EH (cell line): ENCODE data around the gene PLAC8.
A peak's percentile ranks its signal among the peaks of the same experiment; 100 is the strongest.
"Not testable (repeated sequence)": the region's sequence is repeated elsewhere in the genome, so short reads cannot be mapped to it uniquely, and the experiment has no call there.

Experiments used
- DNase-seq: peaks from one replicate; pipeline ENCODE4 v3.0.0-alpha.2; 2015; ENCODE audit warnings: low read depth

The PLAC8 gene

GRCh38 chr4:83071116-83071515, 43.4 kb downstream of the PLAC8 start:
- peak; percentile 59 for DNase-seq

- DNase-seq: no peak
Observed at GRCh38 chr4:83067058-83067639, 47.4 kb downstream of the PLAC8 start.

GRCh38 chr4:83065266-83065665, 49.3 kb downstream of the PLAC8 start:
- no peak for DNase-seq

- DNase-seq: no peak
Observed at GRCh38 chr4:83062739-83063138, 51.8 kb downstream of the PLAC8 start.

GRCh38 chr4:83054928-83055327, 59.6 kb downstream of the PLAC8 start:
- peak; percentile 39 for DNase-seq

- DNase-seq: not testable (repeated sequence)
Observed at GRCh38 chr4:83048781-83049180, 65.7 kb downstream of the PLAC8 start.

- no peak for DNase-seq
Observed at GRCh38 chr4:83046693-83047473, 67.6 kb downstream of the PLAC8 start.

- DNase-seq: peak; percentile 90
Observed at GRCh38 chr4:83043801-83044407, 70.6 kb downstream of the PLAC8 start.

- not testable (repeated sequence) for DNase-seq
Observed at GRCh38 chr4:83043157-83043556, 71.4 kb downstream of the PLAC8 start.

GRCh38 chr4:83040269-83040668, 74.3 kb downstream of the PLAC8 start:
- DNase-seq: no peak
